Cardiac muscle cell (in vitro differentiated cells and primary cell): Measurements from ENCODE around the gene PLRG1. TPM values are rescaled to one million over a fixed set of nuclear protein-coding genes. Genes with fewer than 3 reads are reported as not detected.

Source experiments
- DNase-seq, 2 donors: peaks; one replicate each; pipeline versions ENCODE4 v3.0.0 to v3.0.0-alpha.2; 2010 to 2017; ENCODE audit warnings: low read depth in 1 of 2, low spot score in 1 of 2
- H3K27ac ChIP-seq: fragments of 200-600 bp; sonication (generic); 2 replicates; pipeline ENCODE4 v1.5.1; 2016
- H3K27me3 ChIP-seq: fragments of 200-600 bp; sonication (generic); 2 replicates; pipeline ENCODE4 v1.6.0; 2016; ENCODE audit warnings: control low read depth
- H3K36me3 ChIP-seq: fragments of 200-600 bp; sonication (generic); 2 replicates; pipeline ENCODE4 v1.5.1; 2016; ENCODE audit warnings: control low read depth
- H3K4me1 ChIP-seq: fragments of 200-600 bp; sonication (generic); 2 replicates; pipeline ENCODE4 v1.8.1; 2017; ENCODE audit warnings: low read depth, mild to moderate bottlenecking, mixed run types
- H3K4me3 ChIP-seq: fragments of 200-600 bp; sonication (generic); 2 replicates; pipeline ENCODE4 v1.5.1; 2016; ENCODE audit warnings: mild to moderate bottlenecking
- H3K9me3 ChIP-seq: fragments of 200-600 bp; sonication (generic); 2 replicates; pipeline ENCODE4 v1.5.1; 2017; ENCODE audit warnings: low read depth, mild to moderate bottlenecking, control low read depth
- polyA plus RNA-seq: library from polyadenylated mRNA; unstranded; fragments of >200 nt; fragmentation: Nextera tagmentation; extraction: Ambion mirVana; gene quantifications from 2 replicates; pipeline ENCODE4 v1.2.1, GENCODE V29; 2016
- total RNA-seq: library from RNA; depleted of rRNA; stranded (reverse); fragments of >200 nt; gene quantifications from 2 replicates; pipeline ENCODE4 v1.2.3, GENCODE V29; 2016
- TF ChIP-seq, protein P1 (sequence below): IDR thresholded peaks from 2 replicates; pipeline ENCODE4 v1.5.1; 2012; ENCODE audit warnings: low read depth, mild to moderate bottlenecking, low read length

PLRG1 gene
- total and polyA plus RNA-seq, 2 experiments from 2014 or later: 25.6 to 61.6 TPM

DNA sequence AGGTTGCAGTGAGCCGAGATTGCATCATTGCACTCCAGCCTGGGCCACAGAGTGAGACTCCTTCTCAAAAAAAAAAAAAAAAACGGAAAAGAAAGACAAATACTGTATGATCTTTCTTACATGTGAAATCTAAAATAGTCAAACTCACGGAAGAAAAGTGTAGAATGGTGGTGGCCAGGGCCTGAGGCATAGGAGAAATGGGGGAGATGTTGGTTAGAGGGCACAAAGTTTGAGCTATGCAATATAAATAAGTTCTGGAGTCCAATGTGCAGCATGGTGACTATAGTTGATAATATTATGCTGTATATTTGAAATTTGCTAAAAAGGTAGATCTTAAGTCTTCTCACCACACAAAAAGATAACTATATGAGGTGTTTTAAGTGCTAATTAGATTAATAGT, 41.7 kb upstream of the PLRG1 start:
- Histone ChIP-seq H3K4me3 (no peak overlapping the region), H3K4me1 (no peaks in the 10 kb centered on the region), H3K9me3 (no peaks in the 10 kb centered on the region), H3K36me3 (no peaks in the 10 kb centered on the region), H3K27ac (no peak overlapping the region), H3K27me3 (no peaks in the 10 kb centered on the region)
- TF ChIP-seq, protein P1, sequence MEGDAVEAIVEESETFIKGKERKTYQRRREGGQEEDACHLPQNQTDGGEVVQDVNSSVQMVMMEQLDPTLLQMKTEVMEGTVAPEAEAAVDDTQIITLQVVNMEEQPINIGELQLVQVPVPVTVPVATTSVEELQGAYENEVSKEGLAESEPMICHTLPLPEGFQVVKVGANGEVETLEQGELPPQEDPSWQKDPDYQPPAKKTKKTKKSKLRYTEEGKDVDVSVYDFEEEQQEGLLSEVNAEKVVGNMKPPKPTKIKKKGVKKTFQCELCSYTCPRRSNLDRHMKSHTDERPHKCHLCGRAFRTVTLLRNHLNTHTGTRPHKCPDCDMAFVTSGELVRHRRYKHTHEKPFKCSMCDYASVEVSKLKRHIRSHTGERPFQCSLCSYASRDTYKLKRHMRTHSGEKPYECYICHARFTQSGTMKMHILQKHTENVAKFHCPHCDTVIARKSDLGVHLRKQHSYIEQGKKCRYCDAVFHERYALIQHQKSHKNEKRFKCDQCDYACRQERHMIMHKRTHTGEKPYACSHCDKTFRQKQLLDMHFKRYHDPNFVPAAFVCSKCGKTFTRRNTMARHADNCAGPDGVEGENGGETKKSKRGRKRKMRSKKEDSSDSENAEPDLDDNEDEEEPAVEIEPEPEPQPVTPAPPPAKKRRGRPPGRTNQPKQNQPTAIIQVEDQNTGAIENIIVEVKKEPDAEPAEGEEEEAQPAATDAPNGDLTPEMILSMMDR: no peak
- DNase-seq: no peak

DNA sequence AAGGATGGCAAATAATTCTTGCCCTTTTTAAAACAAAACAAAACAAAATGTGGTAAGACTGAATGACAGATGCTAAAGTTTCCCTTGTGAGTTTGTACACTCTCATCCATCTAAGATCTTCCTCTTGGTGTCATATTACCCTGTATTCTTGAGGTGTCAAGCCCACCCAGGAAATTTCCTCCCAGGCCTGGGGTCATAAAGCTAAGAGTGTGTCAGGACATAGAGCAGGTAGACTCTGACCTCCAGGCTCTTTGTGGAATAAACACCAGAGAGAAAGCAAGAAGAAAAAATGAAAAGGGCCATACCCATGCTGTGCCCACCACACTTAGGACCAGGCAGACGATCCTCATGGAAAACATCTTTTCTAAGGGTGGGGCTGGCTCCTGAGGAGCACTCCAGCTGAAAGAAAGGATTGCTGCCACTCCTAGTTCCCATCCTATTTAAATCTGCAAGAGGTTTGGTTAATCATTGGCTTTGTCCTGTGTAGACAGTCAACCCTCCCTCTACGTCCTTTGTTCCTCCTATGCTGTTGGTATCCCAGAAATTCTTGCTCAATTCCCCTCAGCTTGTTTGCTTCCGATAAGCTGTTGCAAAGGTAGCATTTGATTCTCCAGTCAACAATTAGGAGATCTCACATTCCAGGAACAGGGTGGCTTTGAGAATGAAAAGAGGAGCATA, 40.3 kb upstream of the PLRG1 start, which contains the start of gene FGA:
Gene FGA, minus strand, starts transcription at position 414 of the 678 bp plus-strand sequence. Its CDS starts 55 bp downstream, at position 359.
- H3K4me3 ChIP-seq: no peak within 1 kb of the TSS
- H3K27me3 ChIP-seq: no peaks in the 10 kb centered on the region
- no peaks in the 10 kb centered on the region for H3K36me3 ChIP-seq
- H3K9me3 ChIP-seq: no peaks in the 10 kb centered on the region
- no peak for DNase-seq
- no peaks in the 10 kb centered on the region for H3K4me1 ChIP-seq
- H3K27ac ChIP-seq: no peak within 1 kb of the TSS
- TF ChIP-seq, protein P1: no peak

DNA sequence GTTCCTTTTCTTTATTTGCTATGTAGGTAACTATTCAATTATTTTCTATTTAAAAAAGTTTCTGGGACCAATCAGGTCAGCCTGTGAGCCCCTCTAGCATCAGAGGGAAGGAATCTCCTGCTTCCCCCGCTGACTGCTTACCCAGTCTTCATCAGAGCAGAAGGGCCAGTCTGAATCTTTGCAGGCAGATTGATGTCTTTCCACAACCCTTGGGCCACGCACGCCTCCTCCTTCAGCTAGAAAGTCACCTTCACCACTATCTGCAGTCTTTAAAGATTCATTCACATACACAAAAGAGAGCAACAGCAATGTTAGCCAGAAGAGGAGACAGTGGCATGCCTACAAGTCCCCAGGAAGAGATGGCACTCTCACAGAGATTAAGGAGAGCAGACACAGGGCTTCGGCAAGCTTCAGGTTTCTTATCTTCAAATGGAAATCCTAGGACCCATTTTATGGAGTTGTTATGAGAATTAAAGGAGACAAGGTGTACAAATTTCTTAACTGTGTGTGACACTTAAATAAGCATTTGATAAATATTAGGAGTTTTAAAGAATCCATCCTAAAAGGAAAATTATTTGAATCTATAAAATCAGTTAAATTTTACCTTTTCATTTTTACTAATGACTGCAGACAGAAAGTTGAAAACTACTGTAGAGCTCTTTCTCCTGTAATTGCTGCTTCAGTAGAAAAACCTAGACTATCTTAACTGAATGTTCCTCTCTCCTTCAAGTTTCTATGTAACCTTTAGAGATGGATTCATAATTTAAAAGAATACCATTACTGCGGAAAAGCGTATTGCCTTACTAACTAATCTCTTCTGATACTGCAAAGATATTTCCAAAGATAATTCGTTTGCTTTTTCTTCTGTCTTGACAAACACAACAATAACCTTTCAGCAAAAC, 39.3 kb upstream of the PLRG1 start:
- H3K4me3 ChIP-seq: no peak overlapping the region

DNA sequence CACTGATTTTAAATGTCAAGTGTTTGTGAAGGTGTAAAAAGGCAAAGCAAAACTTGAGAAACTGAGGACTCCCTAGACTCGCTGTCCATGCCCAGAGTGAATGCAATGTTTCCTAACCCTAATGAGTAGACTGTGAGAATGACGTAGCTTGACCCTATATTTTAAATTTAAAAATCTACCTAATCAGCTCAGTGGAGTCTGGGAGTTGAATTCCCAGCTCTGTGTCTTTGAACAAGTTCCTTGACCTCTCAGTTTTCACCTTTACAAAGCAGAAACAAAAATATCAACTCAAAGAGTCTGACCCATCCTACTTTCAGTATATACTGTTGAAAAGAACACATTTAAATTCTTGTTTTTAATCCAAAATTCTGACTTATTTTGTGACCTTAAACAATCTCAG, 38.0 kb upstream of the PLRG1 start:
- TF ChIP-seq, protein P1: no peak

More for the DNA sequence above, 39.3 kb upstream of the PLRG1 start:
- Histone ChIP-seq H3K27ac (no peak overlapping the region), H3K9me3 (no peaks in the 10 kb centered on the region), H3K36me3 (no peaks in the 10 kb centered on the region), H3K27me3 (no peaks in the 10 kb centered on the region), H3K4me1 (no peaks in the 10 kb centered on the region)
- DNase-seq: no peak
- TF ChIP-seq, protein P1: no peak

DNA sequence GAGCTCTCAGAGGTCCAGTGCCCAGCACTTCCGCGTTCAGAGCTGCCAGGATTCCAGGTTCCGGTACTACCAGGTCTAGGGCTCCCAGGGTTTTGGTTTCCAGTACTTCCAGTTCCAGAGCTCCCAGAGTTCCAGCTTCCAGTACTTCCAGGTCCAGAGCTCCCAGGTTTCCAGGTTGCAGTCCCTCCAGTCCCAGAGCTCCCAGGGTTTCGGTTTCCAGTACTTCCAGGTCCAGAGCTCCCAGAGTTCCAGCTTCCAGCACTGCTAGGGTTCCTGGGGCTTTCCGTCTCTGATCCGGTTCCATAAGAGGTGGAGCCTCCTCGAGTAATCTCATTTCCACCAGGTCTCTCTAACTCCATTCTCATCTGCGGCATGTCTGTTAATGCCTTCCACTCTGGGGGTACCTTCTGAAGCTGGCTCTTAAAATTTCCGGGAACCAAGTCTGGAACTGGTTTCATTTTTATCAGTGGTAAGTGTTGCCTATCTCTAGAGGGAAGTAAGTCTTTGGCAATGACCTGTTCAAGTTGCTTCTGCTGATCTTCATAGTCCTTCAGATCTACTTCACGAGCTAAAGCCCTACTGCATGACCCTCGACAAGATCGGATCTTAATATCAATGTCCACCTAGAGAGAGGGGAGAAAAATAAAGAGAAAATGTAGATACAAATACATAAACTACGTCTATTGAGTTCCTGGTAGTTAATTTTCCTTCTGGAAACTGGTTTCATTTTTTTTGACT, 36.3 kb upstream of the PLRG1 start:
- no peaks in the 10 kb centered on the region for H3K9me3 ChIP-seq
- DNase-seq: no peak
- TF ChIP-seq, protein P1: no peak
- no peak overlapping the region for H3K27ac ChIP-seq
- no peak overlapping the region for H3K4me3 ChIP-seq
- no peaks in the 10 kb centered on the region for H3K36me3 ChIP-seq
- H3K4me1 ChIP-seq: no peaks in the 10 kb centered on the region
- H3K27me3 ChIP-seq: no peaks in the 10 kb centered on the region

More for the DNA sequence above, 38.0 kb upstream of the PLRG1 start:
- Histone ChIP-seq H3K4me1 (no peaks in the 10 kb centered on the region), H3K9me3 (no peaks in the 10 kb centered on the region), H3K27ac (no peak overlapping the region), H3K27me3 (no peaks in the 10 kb centered on the region), H3K4me3 (no peak overlapping the region), H3K36me3 (no peaks in the 10 kb centered on the region)
- DNase-seq: no peak
